IMR-90 (cell line): ENCODE data around the gene MAFF. TPM values are rescaled to one million over a fixed set of nuclear protein-coding genes. Genes with fewer than 3 reads are reported as not detected.

Experiments used
- ATAC-seq: fragments of 200-7000 bp; cut with Tn5 transposase; 2 replicates; pipeline ENCODE4 v1.9.1; 2020; ENCODE audit warnings: low read depth, mild to moderate bottlenecking, moderate library complexity
- BruUV-seq: library from RNA; stranded (reverse); fragments of 400-500 nt; replicated peaks from 2 replicates; lab custom pipeline; 2021; lab: Mats Ljungman, UMichigan
- CTCF ChIA-PET: fragments of 300-600 bp; formaldehyde crosslinking; extraction: SDS; loops from one replicate; lab custom pipeline; 2021; ENCODE audit warnings: antibody characterized with exemption; lab: Yijun Ruan, JAX
- POLR2A ChIA-PET: fragments of 300-600 bp; sonication (Branson Sonifier 250); formaldehyde crosslinking; loops from one replicate; lab custom pipeline; 2022; ENCODE audit warnings: antibody characterized with exemption; ENCODE audit not compliant: unreplicated experiment; lab: Charles Lee
- DNase-seq: peaks from one replicate; pipeline ENCODE4 v3.0.0; 2013
- H2AFZ ChIP-seq: replicated peaks from 2 replicates; pipeline ENCODE3; 2013; ENCODE audit warnings: low read length, mild to moderate bottlenecking; ENCODE audit not compliant: poor library complexity
- H2AK5ac ChIP-seq: 2 replicates; pipeline ENCODE4 v1.6.1; 2013; ENCODE audit warnings: low read depth, low read length, inconsistent platforms
- H2AK9ac ChIP-seq: replicated peaks from 2 replicates; pipeline ENCODE3; 2013; ENCODE audit warnings: mild to moderate bottlenecking, low read depth, low read length, moderate library complexity; ENCODE audit not compliant: poor library complexity
- H2BK120ac ChIP-seq: 2 replicates; pipeline ENCODE4 v1.6.1; 2013; ENCODE audit warnings: low read depth, low read length, inconsistent platforms
- H2BK15ac ChIP-seq: 3 replicates; pipeline ENCODE4 v1.6.1; 2013; ENCODE audit warnings: low read depth, low read length, inconsistent platforms
- H2BK20ac ChIP-seq: 2 replicates; pipeline ENCODE4 v1.6.1; 2013; ENCODE audit warnings: low read depth, mild to moderate bottlenecking, inconsistent platforms, low read length, moderate library complexity
- H2BK5ac ChIP-seq: 2 replicates; pipeline ENCODE4 v1.6.1; 2013; ENCODE audit warnings: mild to moderate bottlenecking, low read depth, low read length, inconsistent platforms; ENCODE audit not compliant: poor library complexity, severe bottlenecking
- H3K14ac ChIP-seq: replicated peaks from 2 replicates; pipeline ENCODE4 v1.6.1; 2013; ENCODE audit warnings: low read depth, low read length, inconsistent platforms
- H3K18ac ChIP-seq: 2 replicates; pipeline ENCODE4 v1.6.1; 2013; ENCODE audit warnings: low read depth, low read length, control low read depth
- H3K23ac ChIP-seq: 2 replicates; pipeline ENCODE4 v1.6.1; 2013; ENCODE audit warnings: low read depth, low read length, inconsistent platforms
- H3K27ac ChIP-seq: 2 replicates; pipeline ENCODE4 v1.5.1; 2013; ENCODE audit warnings: mild to moderate bottlenecking, control low read depth, low read length; ENCODE audit not compliant: insufficient read depth
- H3K27me3 ChIP-seq: 2 replicates; pipeline ENCODE4 v1.6.1; 2013; ENCODE audit warnings: low read length; ENCODE audit not compliant: control insufficient read depth, insufficient read depth
- H3K36me3 ChIP-seq: 2 replicates; pipeline ENCODE4 v1.6.1; 2013; ENCODE audit warnings: low read length, mixed read lengths; ENCODE audit not compliant: control insufficient read depth, insufficient read depth
- H3K4ac ChIP-seq: 2 replicates; pipeline ENCODE4 v1.6.1; 2013; ENCODE audit warnings: low read depth, low read length, inconsistent platforms
- H3K4me1 ChIP-seq: 2 replicates; pipeline ENCODE4 v1.6.1; 2013; ENCODE audit warnings: low read length, mixed read lengths; ENCODE audit not compliant: control insufficient read depth, insufficient read depth
- H3K4me2 ChIP-seq: 2 replicates; pipeline ENCODE4 v1.6.1; 2013; ENCODE audit warnings: low read depth, mild to moderate bottlenecking, control low read depth, low read length, moderate library complexity
- H3K4me3 ChIP-seq: 2 replicates; pipeline ENCODE4 v1.5.1; 2013; ENCODE audit warnings: low read depth, mild to moderate bottlenecking, control low read depth, low read length, moderate library complexity; ENCODE audit not compliant: insufficient read depth
- H3K56ac ChIP-seq: 2 replicates; pipeline ENCODE4 v1.6.1; 2013; ENCODE audit warnings: low read length, inconsistent platforms; ENCODE audit not compliant: insufficient read depth; ENCODE audit errors: extremely low read depth
- H3K79me1 ChIP-seq, 2 experiments: 2 replicates each; pipeline ENCODE4 v1.6.1; 2013; ENCODE audit warnings: low read length in 2 of 2, inconsistent platforms in 1 of 2, low read depth in 1 of 2
- H3K9ac ChIP-seq: 2 replicates; pipeline ENCODE4 v1.6.1; 2013; ENCODE audit warnings: low read depth, low read length, control low read depth
- H3K9me1 ChIP-seq: 2 replicates; pipeline ENCODE4 v1.6.1; 2013; ENCODE audit warnings: low read length, inconsistent platforms; ENCODE audit not compliant: insufficient read depth
- H3K9me3 ChIP-seq: 2 replicates; pipeline ENCODE4 v1.6.1; 2013; ENCODE audit warnings: low read length; ENCODE audit not compliant: control insufficient read depth, insufficient read depth
- H4K20me1 ChIP-seq: 2 replicates; pipeline ENCODE4 v1.6.1; 2013; ENCODE audit warnings: low read length, inconsistent platforms; ENCODE audit not compliant: insufficient read depth
- H4K5ac ChIP-seq: 2 replicates; pipeline ENCODE4 v1.6.1; 2013; ENCODE audit warnings: mild to moderate bottlenecking, low read depth, low read length, control low read depth
- H4K8ac ChIP-seq, 2 experiments: 2 replicates each; pipeline ENCODE4 v1.6.1; 2013; ENCODE audit warnings: low read depth in 2 of 2, low read length in 2 of 2, control low read depth in 1 of 2, inconsistent platforms in 1 of 2
- H4K91ac ChIP-seq: 2 replicates; pipeline ENCODE4 v1.6.1; 2013; ENCODE audit warnings: low read depth, low read length, inconsistent platforms; ENCODE audit not compliant: insufficient read depth
- BHLHE40 ChIP-seq: fragments of 150-350 bp; IDR thresholded peaks from 2 replicates; pipeline ENCODE4 v1.6.1; 2016; ENCODE audit warnings: mild to moderate bottlenecking, low read depth, low read length
- CEBPB ChIP-seq: IDR thresholded peaks from 2 replicates; pipeline ENCODE4 v1.6.1; 2012; ENCODE audit warnings: low read depth, low read length, improper control_type of control experiment
- CHD1 ChIP-seq: IDR thresholded peaks from 2 replicates; pipeline ENCODE4 v1.6.1; 2012; ENCODE audit warnings: low read depth, low read length, improper control_type of control experiment
- FOS ChIP-seq: fragments of 150-350 bp; IDR thresholded peaks from 2 replicates; pipeline ENCODE4 v1.6.1; 2016; ENCODE audit warnings: low read depth, low read length
- MAFK ChIP-seq: IDR thresholded peaks from 2 replicates; pipeline ENCODE4 v1.6.1; 2012; ENCODE audit warnings: low read depth, low read length, improper control_type of control experiment
- MAZ ChIP-seq: IDR thresholded peaks from 2 replicates; pipeline ENCODE4 v1.6.1; 2012; ENCODE audit warnings: low read depth, mild to moderate bottlenecking, low read length, improper control_type of control experiment, moderate library complexity, borderline replicate concordance
- MXI1 ChIP-seq: IDR thresholded peaks from 2 replicates; pipeline ENCODE4 v1.6.1; 2012; ENCODE audit warnings: low read depth, mild to moderate bottlenecking, low read length, moderate library complexity, borderline replicate concordance
- NFE2L2 ChIP-seq: fragments of 150-350 bp; IDR thresholded peaks from 2 replicates; pipeline ENCODE4 v1.6.1; 2016; ENCODE audit warnings: low read depth, mild to moderate bottlenecking, low read length
- POLR2A ChIP-seq: IDR thresholded peaks from 2 replicates; pipeline ENCODE4 v1.6.1; 2012; ENCODE audit warnings: mild to moderate bottlenecking, low read depth, low read length
- RAD21 ChIP-seq: IDR thresholded peaks from 2 replicates; pipeline ENCODE4 v1.6.1; 2012; ENCODE audit warnings: low read length, improper control_type of control experiment
- RCOR1 ChIP-seq: IDR thresholded peaks from 2 replicates; pipeline ENCODE4 v1.6.1; 2012; ENCODE audit warnings: mild to moderate bottlenecking, low read length, improper control_type of control experiment; ENCODE audit not compliant: insufficient replicate concordance
- RFX5 ChIP-seq: IDR thresholded peaks from 2 replicates; pipeline ENCODE4 v1.8.0; 2012; ENCODE audit warnings: low read depth, mild to moderate bottlenecking, low read length, moderate library complexity
- SMC3 ChIP-seq: fragments of 150-350 bp; IDR thresholded peaks from 2 replicates; pipeline ENCODE4 v1.6.1; 2016; ENCODE audit warnings: low read depth, mild to moderate bottlenecking, antibody characterized with exemption, low read length, moderate library complexity
- WGBS, 2 experiments: methylation state at CpG; one replicate each; pipeline versions ENCODE4 v1.1.5 to v1.1.7; 2013; ENCODE audit warnings: missing lambda C conversion rate in 2 of 2; ENCODE audit not compliant: insufficient read length in 1 of 2; ENCODE audit errors: extremely low coverage in 2 of 2; 5-methylcytosine and 5-hydroxymethylcytosine counted together
- dilution Hi-C: fragments of 300-500 bp; cut with HindIII; formaldehyde crosslinking; loops from one replicate; pipeline ENCODE4 v1.14.3; 2018; ENCODE audit warnings: low sequenced_read_pairs; ENCODE audit not compliant: unreplicated experiment
- in situ Hi-C: fragments of 300-500 bp; cut with MboI; formaldehyde crosslinking; loops from 3 replicates; pipeline ENCODE4 v1.14.3; 2019; ENCODE audit warnings: low sequenced_read_pairs, inconsistent platforms, mixed read lengths
- intact Hi-C: fragments of 100-400 bp; cut with micrococcal nuclease; formaldehyde crosslinking; loops from 2 replicates; pipeline ENCODE4 v1.10.0; 2022
- polyA plus RNA-seq, 3 experiments: library from polyadenylated mRNA; depleted of rRNA; stranded (reverse); fragments of >200 nt; gene quantifications; 2 replicates each; pipeline ENCODE4 v1.2.3, GENCODE V29; 2012; ENCODE audit warnings: low replicate concordance in 1 of 3
- total RNA-seq: library from RNA; depleted of rRNA; stranded (reverse); fragments of >200 nt; gene quantifications from 2 replicates; pipeline ENCODE4 v1.2.3, GENCODE V29; 2012
- TF ChIP-seq, protein P1 (sequence below): fragments of 150-350 bp; IDR thresholded peaks from 2 replicates; pipeline ENCODE4 v1.6.1; 2017; ENCODE audit warnings: mild to moderate bottlenecking, antibody characterized with exemption, low read length, low read depth
- TF ChIP-seq, protein P2 (sequence below): conservative IDR thresholded peaks from 2 replicates; pipeline ENCODE4 v1.5.1; 2012; ENCODE audit warnings: mild to moderate bottlenecking, low read depth, low read length, improper control_type of control experiment
- TF ChIP-seq, protein P3 (sequence below): fragments of 150-350 bp; IDR thresholded peaks from 2 replicates; pipeline ENCODE4 v1.6.1; 2016; ENCODE audit warnings: low read depth, mild to moderate bottlenecking, low read length, moderate library complexity, borderline replicate concordance

Gene MAFF
- total and polyA plus RNA-seq, 2 of the 4 experiments (the other 2 are of a cell fraction) = 18.3 to 25.9 TPM

DNA sequence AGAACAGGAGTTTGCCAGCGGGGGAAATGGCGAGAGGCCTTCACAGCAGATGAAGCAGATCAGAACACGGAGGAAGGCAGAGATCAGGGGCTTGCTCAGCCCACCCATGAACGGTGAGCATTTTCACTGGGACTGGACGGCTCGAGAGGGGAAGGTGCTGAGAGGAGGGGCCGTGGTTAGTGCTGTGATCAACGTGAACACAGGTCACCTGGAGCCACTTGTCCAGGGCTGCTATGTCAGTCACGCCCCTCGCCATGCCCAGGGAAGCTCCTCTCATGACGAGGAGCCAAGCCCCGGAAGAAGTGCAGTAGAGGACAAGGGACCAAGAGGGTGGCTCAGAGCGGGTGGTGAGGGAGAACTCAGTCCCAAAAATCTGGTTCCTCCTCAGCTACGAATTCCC, 27.2 kb upstream of the MAFF start:
- H3K9ac ChIP-seq = no peak overlapping the region
- H3K79me1 ChIP-seq = peaks cover 0 to 29% of the 10 kb centered on the region in 2 experiments; a peak in 2 of 4 replicates
- H3K4me2 ChIP-seq = no peak overlapping the region
- dilution Hi-C loops (no loop called here), intact Hi-C loops (no loop called here), in situ Hi-C loops (no loop called here)
- H4K20me1 ChIP-seq = no peaks in the 10 kb centered on the region
- H3K4me1 ChIP-seq = peaks cover 26% of the 10 kb centered on the region
- BruUV-seq = no TSS peak
- peak overlapping the region; percentile 82; the same call in 1 of the 3 replicates for H2BK15ac ChIP-seq
- no peak overlapping the region for H3K14ac ChIP-seq
- no peak overlapping the region for H3K27ac ChIP-seq
- H2AK9ac ChIP-seq = peak overlapping the region; percentile 29
- peaks cover 25% of the 10 kb centered on the region for H3K9me1 ChIP-seq
- 83% methylated on average over 9 of the region's 14 CpGs; no CpG with 5 or more reads in 1 of the 2 experiments for WGBS, 2 experiments
- no peak overlapping the region for H3K4me3 ChIP-seq
- peak overlapping the region; percentile 93 for H2BK20ac ChIP-seq
- H4K5ac ChIP-seq = no peak overlapping the region
- no peaks in the 10 kb centered on the region for H3K27me3 ChIP-seq
- DNase-seq (no peak), ATAC-seq (no peak)
- H3K18ac ChIP-seq = no peak overlapping the region
- H4K91ac ChIP-seq = peak overlapping the region; percentile 87
- TF ChIP-seq RFX5 (no peak), NFE2L2 (no peak), SMC3 (no peak), MAFK (no peak), FOS (no peak), RCOR1 (no peak), CHD1 (no peak), MAZ (no peak), POLR2A (no peak), RAD21 (no peak), CEBPB (no peak), MXI1 (no peak), BHLHE40 (no peak)
- TF ChIP-seq, protein P1, sequence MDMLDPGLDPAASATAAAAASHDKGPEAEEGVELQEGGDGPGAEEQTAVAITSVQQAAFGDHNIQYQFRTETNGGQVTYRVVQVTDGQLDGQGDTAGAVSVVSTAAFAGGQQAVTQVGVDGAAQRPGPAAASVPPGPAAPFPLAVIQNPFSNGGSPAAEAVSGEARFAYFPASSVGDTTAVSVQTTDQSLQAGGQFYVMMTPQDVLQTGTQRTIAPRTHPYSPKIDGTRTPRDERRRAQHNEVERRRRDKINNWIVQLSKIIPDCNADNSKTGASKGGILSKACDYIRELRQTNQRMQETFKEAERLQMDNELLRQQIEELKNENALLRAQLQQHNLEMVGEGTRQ = no peak
- TF ChIP-seq, protein P2, sequence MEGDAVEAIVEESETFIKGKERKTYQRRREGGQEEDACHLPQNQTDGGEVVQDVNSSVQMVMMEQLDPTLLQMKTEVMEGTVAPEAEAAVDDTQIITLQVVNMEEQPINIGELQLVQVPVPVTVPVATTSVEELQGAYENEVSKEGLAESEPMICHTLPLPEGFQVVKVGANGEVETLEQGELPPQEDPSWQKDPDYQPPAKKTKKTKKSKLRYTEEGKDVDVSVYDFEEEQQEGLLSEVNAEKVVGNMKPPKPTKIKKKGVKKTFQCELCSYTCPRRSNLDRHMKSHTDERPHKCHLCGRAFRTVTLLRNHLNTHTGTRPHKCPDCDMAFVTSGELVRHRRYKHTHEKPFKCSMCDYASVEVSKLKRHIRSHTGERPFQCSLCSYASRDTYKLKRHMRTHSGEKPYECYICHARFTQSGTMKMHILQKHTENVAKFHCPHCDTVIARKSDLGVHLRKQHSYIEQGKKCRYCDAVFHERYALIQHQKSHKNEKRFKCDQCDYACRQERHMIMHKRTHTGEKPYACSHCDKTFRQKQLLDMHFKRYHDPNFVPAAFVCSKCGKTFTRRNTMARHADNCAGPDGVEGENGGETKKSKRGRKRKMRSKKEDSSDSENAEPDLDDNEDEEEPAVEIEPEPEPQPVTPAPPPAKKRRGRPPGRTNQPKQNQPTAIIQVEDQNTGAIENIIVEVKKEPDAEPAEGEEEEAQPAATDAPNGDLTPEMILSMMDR = no peak
- TF ChIP-seq, protein P3, sequence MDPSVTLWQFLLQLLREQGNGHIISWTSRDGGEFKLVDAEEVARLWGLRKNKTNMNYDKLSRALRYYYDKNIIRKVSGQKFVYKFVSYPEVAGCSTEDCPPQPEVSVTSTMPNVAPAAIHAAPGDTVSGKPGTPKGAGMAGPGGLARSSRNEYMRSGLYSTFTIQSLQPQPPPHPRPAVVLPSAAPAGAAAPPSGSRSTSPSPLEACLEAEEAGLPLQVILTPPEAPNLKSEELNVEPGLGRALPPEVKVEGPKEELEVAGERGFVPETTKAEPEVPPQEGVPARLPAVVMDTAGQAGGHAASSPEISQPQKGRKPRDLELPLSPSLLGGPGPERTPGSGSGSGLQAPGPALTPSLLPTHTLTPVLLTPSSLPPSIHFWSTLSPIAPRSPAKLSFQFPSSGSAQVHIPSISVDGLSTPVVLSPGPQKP = no peak
- H3K4ac ChIP-seq = peak overlapping the region; percentile 91; the same call in 1 of the 2 replicates
- no peak overlapping the region for H2AFZ ChIP-seq
- no peak overlapping the region for H4K8ac ChIP-seq
- H3K9me3 ChIP-seq = no peaks in the 10 kb centered on the region
- peak overlapping the region; percentile 84 for H2AK5ac ChIP-seq
- no peaks in the 10 kb centered on the region for H3K36me3 ChIP-seq
- H2BK120ac ChIP-seq = peak overlapping the region; percentile 94
- H2BK5ac ChIP-seq = no peak overlapping the region
- H3K56ac ChIP-seq = no peak overlapping the region
- ChIA-PET CTCF (no interaction called here), POLR2A (interaction anchor here (0.5 kb wide), 1 partner anchor 96 kb away, joined by 3 read pairs; no protein-coding TSS in a partner anchor)
- H3K23ac ChIP-seq = no peak overlapping the region
